ENCODE measurements around the gene SPAG9. TPM values are rescaled to one million over a fixed set of nuclear protein-coding genes. Genes with fewer than 3 reads are reported as not detected.

SPAG9 gene
- total and polyA plus RNA-seq, 2 of the 8 experiments (the other 6 are each of a cell fraction or from before 2014, with no cell fraction given), result 9.8 to 63.8 TPM

GRCh38 chr17:50972577-50972976 is 148.1 kb downstream of the SPAG9 start:
- ChIA-PET POLR2A (ENCODE audit: partially characterized antibody) (interaction anchor here (0.6 kb wide), 1 partner anchor 16 kb away, joined by 3 read pairs; no protein-coding TSS in a partner anchor), CTCF (ENCODE audit: partially characterized antibody) (no interaction called here)
- Histone ChIP-seq H4K8ac (ENCODE audit: extremely low read depth, insufficient read depth, low read length) (no peak overlapping the region), H2BK12ac (ENCODE audit: low read depth, low read length) (no peak overlapping the region), H3K4me2 (ENCODE audit: insufficient read depth in 1 of 2, low read depth in 2 of 2, low read length in 2 of 2) (no peak overlapping the region), H3K18ac (ENCODE audit: extremely low read depth, low read length) (no peak overlapping the region), H3K27ac (ENCODE audit: low read depth, low read length) (no peak overlapping the region), H3K9me3 (ENCODE audit: insufficient read depth in 2 of 2, low read depth in 1 of 2, low read length in 1 of 2) (no peaks in the 10 kb centered on the region), H3K9ac (replicated peaks in 1 of 4; ENCODE audit: extremely low read depth in 1 of 4, low read depth in 3 of 4, low read length in 3 of 4) (no peak overlapping the region), H3K4me3 (ENCODE audit: extremely low read depth in 1 of 4, insufficient read depth in 2 of 4, low read depth in 3 of 4, low read length in 4 of 4) (no peak overlapping the region), H3K27me3 (replicated peaks in 1 of 4; ENCODE audit: control insufficient read depth in 3 of 4, extremely low read depth in 1 of 4, insufficient read depth in 3 of 4, low read length in 3 of 4) (no peaks in the 10 kb centered on the region), H2BK5ac (ENCODE audit: low read depth, low read length) (no peak overlapping the region), H3K4me1 (replicated peaks in 1 of 4; ENCODE audit: control insufficient read depth in 3 of 4, insufficient read depth in 4 of 4, low read length in 3 of 4) (no peaks in the 10 kb centered on the region), H2BK120ac (replicated peaks; ENCODE audit: low read depth, low read length) (no peak overlapping the region), H2BK20ac (ENCODE audit: low read length) (no peak overlapping the region), H2BK15ac (ENCODE audit: low read length) (no peak overlapping the region), H2AK5ac (ENCODE audit: low read depth, low read length) (no peak overlapping the region), H4K5ac (ENCODE audit: insufficient read length, low read depth, low read length) (no peak overlapping the region), H4K91ac (replicated peaks; ENCODE audit: insufficient read length, low read length) (no peak overlapping the region), H3K23ac (ENCODE audit: insufficient read length) (no peak overlapping the region), H3K56ac (replicated peaks; ENCODE audit: insufficient read length, low read depth, low read length) (no peak overlapping the region), H2AFZ (ENCODE audit: low read length) (no peak overlapping the region), H3K36me3 (ENCODE audit: control insufficient read depth in 2 of 4, insufficient read depth in 4 of 4, low read length in 3 of 4) (peaks cover 0 to 30% (median 10%) of the 10 kb centered on the region in 4 experiments; a peak in 6 of 8 replicates), H4K20me1 (replicated peaks in 1 of 2; ENCODE audit: control insufficient read depth in 1 of 2, insufficient read depth in 2 of 2, low read length in 2 of 2) (peaks cover 0 to 3% of the 10 kb centered on the region in 2 experiments), H3K79me2 (ENCODE audit: control insufficient read depth in 1 of 2, insufficient read depth in 2 of 2, low read length in 2 of 2) (no peaks in the 10 kb centered on the region), H3K4ac (replicated peaks; ENCODE audit: insufficient read length, low read depth, low read length) (no peak overlapping the region), H3K23me2 (ENCODE audit: low read depth, low read length) (no peaks in the 10 kb centered on the region), H3K79me1 (ENCODE audit: low read depth, low read length) (no peaks in the 10 kb centered on the region), H3K14ac (ENCODE audit: insufficient read length) (no peak overlapping the region)
- WGBS, 2 experiments (ENCODE audit: extremely low coverage in 1 of 2, insufficient coverage in 1 of 2, insufficient read length in 1 of 2, insufficient replicate concordance in 2 of 2, low coverage in 1 of 2, low lambda C conversion rate in 2 of 2, missing lambda C conversion rate in 1 of 2), result 91% methylated on average over 5 of the region's 5 CpGs; no CpG with 5 or more reads in 1 of the 2 experiments
- FAIRE-seq (no peak), DNase-seq (ENCODE audit: low read depth in 1 of 2, low spot score in 2 of 2) (no peak)
- TF ChIP-seq MAFK (IDR thresholded peaks at IDR 0.05; ENCODE audit: low read depth, low read length), result no peak
- no peak for TF ChIP-seq PHF8 (conservative IDR thresholded peaks at IDR 0.05; ENCODE audit: low read depth, low read length)
- TF ChIP-seq KDM1A (IDR thresholded peaks at IDR 0.05; ENCODE audit: borderline replicate concordance, low read length), result no peak
- no peak for TF ChIP-seq RNF2 (IDR thresholded peaks at IDR 0.05; ENCODE audit: borderline replicate concordance, low read depth, low read length, missing control alignments, poor library complexity, severe bottlenecking)
- no peak for TF ChIP-seq NANOG (IDR thresholded peaks at IDR 0.05; ENCODE audit: insufficient read depth, low read depth, low read length, poor library complexity, severe bottlenecking)
- no peak for TF ChIP-seq HDAC2 (IDR thresholded peaks at IDR 0.05; ENCODE audit: borderline replicate concordance in 1 of 2, low read depth in 2 of 2, low read length in 2 of 2)
- no peak for TF ChIP-seq POLR2A (IDR thresholded peaks at IDR 0.05; ENCODE audit: control extremely low read depth in 1 of 2, low read depth in 2 of 2, low read length in 2 of 2)
- TF ChIP-seq TCF12 (IDR thresholded peaks at IDR 0.05; ENCODE audit: low read depth, low read length), result no peak
- TF ChIP-seq SAP30 (IDR thresholded peaks at IDR 0.05; ENCODE audit: insufficient read depth, insufficient replicate concordance, low read length), result no peak
- no peak for TF ChIP-seq MAX (IDR thresholded peaks at IDR 0.05)
- TF ChIP-seq SRF (IDR thresholded peaks at IDR 0.05; ENCODE audit: low read depth, low read length), result no peak
- TF ChIP-seq KDM5A (IDR thresholded peaks at IDR 0.05; ENCODE audit: low read length), result no peak

All from H1 (cell line).